ENCODE results near the gene NAA35.
"Not testable (repeated sequence)": the region's sequence is repeated elsewhere in the genome, so short reads cannot be mapped to it uniquely, and the experiment has no call there.

NAA35 gene

DNA sequence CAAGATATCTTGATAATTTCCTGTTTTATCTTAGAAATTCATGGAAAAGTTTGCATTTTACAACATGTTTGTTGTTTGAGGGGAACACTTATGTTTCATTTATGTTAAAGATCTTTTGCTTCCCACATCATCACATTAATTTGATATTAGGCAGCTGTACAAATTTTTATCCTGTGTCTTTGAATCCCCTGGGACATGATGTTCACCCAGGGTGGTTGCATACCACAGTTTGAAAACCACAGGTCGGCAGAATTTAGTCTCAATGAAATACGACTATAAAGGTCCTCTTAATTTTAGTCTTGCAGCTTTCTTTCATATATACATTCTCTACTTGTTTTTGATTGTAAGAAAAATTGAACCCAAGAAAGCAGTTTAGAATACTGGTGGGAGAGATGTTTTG, 3.7 kb downstream of the NAA35 start:
- peak; percentile 4 for DNase-seq

DNA sequence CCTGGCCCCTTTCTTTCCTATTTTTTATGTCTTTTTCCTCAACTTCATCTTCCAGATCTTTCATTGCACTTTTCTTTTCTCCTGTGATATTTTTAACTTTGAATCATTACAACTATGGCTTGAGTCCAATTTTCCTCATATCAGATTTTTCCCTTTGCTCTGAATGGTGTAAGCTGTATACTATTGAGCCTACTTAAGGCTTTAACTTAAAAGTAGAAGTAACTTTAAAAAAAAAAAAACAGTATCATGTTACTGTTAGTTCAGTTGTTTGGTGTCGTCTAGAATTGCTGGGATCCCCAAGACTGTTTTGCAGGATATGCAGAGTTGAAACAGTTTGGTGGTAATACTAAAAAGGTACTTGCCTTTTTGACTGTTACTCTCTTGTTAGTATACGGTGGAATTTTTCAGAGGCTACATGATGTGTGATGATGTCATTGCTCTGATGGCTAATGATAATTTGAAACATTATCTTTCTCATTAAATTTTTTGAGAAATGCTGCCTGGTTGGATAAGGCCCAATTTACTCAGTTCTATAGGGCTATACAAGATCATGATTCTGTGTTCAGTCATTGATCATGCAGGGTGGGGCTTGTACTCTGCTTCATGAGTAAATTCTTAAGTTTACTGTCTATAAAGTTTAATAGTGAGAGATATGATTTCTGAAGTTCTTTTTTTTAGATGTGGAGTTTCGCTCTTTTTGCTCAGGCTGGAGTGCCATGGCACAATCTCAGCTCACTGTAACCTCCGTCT, 8.8 kb downstream of the NAA35 start:
- no peak for DNase-seq

DNA sequence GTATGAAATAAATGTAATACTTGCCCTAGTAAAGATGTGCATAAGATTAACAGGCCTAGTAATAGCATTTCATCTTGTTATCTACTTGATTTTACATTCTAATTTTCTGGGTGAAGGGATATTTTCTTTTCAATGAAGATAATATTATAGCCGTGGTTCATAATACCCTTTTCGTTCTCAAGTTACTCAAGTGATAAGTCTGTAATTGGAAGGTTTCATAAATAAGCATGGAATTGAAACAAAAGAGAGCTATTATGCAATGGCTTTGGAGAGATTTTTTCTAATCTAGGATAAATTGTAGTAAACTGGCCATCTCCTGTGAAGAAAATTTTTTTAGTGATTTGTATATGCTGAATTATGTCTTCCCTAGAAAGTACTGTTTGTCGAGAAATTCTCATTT, 19.0 kb downstream of the NAA35 start:
- DNase-seq, result no peak

DNA sequence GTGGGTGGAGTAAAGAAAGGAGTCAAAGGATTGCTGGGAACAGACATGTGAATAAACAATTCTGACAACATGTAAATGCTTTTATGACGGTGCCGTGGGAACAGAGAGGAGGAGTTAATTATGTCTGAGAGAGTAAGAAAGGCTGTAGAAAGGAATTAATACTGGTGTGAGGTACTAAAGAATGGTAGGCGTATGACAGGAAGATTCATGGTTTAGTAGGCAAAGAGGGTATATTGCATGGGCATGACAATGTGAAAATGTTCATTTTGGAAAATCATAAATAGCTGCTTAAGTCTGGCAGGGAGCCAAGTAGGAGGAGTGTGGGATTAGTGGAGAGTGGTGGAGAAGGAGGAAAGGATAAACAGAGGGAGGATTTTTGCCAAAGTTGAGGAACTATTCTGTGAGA, 19.7 kb downstream of the NAA35 start:
- no peak for DNase-seq

DNA sequence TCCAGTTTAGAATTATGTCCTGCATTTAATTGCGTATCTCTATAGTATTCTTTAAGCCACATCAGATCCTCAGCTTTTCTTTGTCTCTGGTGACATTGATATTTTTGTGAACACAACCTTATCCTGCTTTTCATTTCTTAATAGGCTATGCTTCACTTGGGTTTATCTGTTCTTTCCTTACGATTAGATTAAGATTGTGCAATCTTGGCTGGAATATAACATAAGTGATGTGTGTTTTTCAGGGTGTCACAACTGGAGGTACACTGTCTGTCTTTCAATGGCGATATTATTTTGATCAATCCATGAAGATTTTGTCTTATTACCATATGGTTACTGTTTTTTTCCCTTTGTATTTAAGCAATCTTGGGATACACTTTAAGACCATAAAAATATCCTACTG, 23.6 kb downstream of the NAA35 start:
- DNase-seq, result no peak

DNA sequence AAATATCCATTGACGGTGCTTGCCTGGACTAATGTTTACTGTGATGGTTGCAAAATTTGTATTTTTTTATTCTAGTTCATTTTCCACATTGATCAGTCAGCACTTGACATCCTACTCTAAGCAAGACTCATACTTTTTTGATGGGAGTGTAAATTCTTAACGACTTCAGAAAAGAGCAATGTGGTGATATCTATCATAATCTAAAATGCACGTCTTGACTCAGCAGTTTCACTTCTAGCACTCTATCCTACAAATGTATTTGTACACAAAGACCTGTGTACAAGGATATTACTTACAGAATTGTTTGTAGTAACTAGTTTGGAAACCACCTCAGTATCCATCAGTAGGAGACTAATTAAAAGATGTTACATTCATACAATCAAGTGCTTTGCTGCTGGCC, 24.0 kb downstream of the NAA35 start:
- DNase-seq, result no peak

DNA sequence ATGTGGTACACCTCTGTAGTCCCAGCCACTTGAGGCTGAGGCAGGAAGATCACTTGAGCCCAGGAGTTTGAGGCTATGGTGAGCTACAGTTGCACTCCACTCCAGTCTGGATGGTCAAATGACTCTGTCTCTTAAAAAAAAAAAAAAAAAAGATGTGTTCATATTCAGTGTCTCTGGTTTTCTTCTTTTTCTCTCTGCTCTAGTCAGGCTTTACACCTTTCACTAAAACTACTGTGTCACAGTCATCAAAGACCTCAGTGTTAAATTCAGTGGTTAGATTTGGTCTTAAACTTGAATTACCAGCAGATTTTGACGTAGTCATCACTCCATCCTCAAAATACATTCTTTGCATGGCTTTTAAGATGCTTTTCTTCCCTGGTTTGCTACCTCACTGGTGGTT, 28.8 kb downstream of the NAA35 start:
- no peak for DNase-seq

DNA sequence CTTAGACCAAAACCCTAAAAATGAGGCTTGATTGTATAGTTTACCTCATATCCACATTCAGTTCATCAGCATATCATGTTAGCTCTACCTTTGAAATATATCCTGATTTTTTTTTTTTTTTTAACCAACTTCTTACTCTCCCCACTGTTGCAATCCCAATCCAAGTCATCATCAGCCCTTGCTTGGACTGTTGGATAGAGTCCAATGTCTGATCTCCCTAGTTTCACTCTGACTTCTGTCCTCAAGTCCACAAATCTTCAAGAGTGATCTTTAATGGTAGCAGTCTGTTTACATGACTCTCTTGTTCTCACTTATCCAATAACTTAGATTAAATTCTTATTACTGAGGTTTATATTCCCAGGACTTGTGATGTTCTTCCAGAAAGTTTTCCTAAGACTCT, 30.8 kb downstream of the NAA35 start:
- DNase-seq, result no peak

DNA sequence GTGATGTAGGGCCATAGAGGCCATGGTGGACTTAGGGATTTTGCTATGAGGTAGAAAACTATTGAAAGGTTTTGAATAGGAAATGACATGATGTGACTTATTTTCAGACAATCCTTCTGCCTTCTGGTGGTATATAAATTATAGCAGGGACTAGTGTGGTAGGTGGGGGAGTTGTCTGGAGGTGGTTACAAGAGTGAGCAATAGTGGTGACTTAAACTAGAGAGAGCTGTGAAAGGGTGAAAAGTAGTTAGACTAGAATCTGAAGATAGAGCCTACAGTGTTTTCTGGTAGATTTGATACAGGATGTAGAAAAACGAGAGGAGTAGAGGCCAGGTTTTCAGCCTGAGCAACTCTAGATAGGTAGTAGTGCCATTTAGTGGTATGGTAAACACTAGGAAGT, 32.3 kb downstream of the NAA35 start:
- no peak for DNase-seq

DNA sequence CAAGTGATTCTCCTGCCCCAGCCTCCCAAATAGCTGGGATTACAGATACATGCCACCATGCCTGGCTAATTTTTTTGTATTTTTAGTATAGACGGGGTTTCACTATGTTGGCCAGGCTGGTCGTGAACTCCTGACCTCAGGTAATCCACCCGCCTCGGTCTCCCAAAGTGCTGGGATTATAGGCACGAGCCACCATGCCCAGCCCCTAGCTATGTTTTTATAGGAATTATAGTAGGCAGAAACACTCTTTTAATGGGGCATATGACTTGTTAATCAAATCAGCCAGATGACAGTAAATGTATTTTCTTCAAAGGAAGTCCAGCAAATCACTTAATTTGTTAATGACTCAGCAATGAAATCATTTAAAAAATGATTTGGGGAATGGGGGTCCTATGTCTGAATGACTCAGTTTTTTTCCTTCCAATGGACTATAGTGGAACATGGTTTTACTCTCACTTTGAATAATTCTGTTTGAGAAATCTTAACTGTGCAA, 33.2 kb downstream of the NAA35 start:
- not testable (repeated sequence) for DNase-seq

DNA sequence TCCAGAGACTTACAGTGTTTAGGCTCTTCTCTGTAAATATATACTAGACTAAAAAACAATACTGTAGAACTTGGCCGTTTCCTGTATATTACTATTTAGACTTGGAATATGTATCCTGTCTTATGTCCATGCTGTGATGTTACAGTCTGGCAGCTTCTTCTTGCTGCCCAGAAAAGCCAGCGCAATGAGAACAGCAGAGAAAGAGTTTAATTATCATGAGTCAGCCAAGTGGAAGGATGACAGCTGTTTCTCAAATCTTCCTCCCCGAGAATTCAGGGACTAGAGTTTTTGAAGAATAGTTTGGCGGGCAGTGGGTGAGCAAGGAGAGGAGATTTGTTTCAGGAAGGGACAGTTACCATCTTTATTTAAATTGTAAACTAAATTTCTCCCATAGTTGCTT, 37.5 kb downstream of the NAA35 start:
- DNase-seq, result no peak

DNA sequence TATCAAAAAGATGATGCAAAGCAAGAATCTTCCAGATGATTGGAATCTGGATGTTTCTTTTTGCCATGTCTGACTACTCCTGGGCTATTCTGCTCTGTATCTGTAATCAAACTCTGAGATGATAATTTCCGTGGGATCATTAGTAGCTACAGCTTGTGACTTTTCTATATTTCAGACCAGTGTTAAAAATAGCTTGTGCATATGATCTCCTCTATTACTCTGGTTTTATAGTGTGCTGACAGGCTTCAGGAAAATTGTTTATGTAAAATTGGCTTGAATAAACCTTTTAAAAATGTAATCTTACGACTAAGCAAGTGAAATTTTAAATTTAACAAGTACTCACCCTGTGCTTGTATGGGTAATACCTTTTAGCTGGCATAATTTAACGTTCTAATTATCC, 40.4 kb downstream of the NAA35 start:
- no peak for DNase-seq

DNA sequence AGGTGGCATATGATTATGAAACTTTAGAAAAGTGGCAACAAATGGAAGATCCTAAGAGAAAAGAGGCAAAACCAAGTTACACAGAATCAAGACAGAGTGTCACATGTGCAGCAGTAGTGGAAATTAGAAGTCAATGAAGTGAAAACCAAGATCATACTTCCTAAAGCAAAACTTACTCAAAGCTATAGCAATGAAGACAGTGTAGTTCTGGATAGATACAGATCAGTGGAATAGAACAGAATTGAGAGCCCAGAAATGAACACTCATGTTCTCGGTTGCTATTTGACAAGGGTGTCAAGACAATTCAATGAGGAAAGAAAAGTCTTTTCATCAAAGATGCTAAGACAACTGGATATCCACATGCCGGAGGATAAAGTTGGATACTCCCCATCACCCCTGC, 43.5 kb downstream of the NAA35 start:
- no peak for DNase-seq

DNA sequence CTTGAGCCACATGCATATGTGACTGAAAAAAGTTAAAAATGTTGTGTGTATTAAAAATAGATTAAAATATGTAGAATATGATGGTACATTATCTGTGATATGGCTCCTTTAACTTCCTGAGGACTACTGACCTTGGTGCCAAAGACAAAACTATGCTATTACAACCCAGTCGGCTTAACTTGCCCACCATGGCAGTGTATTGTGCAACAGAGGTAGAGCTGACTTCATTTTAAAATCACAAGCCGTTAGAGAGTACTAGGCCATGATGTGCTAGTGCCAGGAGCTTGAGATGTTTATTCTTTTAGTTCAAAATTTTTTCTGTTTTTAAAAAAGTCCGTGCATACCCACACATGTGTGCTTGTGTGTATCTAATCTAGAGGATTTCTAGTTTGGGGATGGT, 46.3 kb downstream of the NAA35 start:
- DNase-seq, result no peak

DNA sequence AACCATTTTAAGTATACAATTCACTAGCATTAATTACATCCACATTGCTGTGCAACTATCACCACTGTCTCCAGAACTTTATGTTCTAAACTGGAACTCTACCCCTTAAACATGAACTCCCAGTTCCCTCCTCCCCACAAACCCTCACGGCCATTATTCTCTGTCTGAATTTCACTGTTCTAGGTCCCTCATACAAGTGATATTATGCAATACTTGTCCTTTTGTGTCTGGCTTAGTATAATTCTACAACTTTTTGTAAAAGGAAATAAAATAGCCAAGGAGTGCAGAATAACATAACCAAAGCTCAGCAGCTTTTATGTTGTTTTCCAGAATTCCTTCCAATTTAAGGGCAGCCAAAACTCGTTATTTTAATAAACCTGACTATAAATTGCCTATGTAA, 53.2 kb downstream of the NAA35 start:
- no peak for DNase-seq

DNA sequence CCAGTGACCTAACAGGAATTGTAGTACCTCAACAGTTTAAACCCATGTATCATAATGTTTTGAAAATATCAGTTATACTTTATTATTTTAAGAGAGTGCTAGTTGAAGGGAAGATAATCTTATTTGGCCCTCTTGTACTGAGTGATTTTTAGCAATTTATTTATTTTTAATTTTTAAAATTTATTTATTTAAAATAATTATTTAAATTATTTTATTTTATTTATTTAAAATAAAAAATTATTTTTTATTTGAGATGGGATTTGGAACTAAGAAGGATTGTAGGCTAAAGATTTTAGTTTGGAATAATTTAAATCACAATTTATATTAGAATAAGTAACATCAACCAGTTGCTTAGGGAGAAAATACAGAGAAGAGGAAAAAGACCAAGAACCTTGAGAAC, 54.2 kb downstream of the NAA35 start:
- no peak for DNase-seq

DNA sequence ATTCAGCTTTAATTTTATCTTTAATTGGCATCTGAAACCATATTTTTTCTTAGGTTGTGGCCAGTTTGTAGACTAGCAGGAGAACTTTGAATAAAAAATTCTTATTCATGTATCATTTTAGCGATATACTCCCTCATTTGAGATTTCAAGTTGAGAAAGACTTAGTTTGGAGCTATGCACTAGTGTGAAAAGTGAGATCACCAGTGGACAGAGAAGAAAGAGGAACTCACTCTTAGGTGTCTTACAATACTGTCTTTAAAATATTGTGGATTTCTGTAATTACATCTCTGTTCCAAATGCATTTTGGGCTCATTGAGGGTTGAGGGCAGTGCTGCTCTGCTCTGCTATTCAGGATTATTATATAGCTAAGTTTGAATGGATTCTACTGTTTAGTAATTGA, 54.7 kb downstream of the NAA35 start:
- DNase-seq, result no peak

DNA sequence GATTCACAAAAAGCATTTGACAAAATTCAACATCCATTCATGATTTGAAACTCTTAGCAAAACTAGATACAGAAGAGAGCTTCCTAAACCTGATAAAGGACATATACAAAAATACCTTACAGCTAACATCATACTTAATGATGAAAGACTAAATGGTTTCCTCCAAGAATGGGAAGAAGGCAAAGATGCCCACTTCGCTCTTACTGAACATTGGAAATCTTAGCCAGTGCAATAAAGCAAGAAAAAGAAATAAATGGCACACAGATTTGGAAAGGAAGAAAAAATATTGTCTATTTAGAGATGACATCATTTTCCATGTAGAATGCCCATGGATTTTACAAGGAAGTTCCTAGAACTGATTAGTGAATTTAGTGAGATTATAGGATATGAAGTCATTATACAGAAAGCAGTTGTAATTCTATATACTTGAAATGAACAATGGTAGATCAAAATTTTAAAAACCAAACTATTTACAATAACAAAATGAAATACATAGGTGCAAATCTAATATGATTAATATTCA, 64.4 kb downstream of the NAA35 start:
- DNase-seq, result no peak

DNA sequence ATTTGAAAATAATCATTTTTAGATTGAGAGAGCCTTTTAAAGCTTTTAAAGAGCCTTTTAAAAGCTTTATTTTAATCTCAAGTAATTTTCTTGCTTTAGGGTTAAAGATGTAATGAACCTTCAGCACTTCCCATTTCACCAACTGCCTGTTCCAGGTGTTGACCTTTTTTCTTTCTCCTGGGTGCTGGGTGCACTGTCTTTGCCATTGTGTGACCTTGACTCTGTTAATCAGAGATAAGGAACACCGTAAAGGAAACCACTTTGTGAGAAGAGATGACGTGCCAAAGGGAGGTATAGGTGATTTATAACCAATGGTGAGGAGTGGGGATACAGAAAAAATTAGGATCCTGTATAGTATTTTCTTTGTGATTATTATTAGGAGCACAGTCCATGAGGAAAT, 68.2 kb downstream of the NAA35 start:
- DNase-seq, result no peak

DNA sequence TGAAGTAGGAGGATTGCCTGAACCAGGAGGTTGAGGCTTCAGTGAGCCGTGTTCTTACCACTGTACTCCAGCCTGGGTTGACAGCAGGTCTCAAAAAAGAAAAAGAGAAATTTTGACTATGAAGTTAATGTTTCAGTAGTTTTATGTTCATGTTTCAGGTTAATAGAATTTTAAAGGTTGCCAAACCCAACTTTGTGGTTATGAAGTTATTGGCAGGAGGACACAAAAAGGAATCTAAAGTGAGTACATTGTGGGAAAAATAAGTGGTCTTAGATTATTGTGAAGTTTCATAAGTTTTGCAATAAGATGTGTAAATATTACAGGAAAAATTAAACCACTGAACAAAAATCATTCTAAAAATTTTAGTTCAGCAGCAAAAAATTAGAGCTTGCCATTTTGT, 79.8 kb downstream of the NAA35 start:
- peak; percentile 11 for DNase-seq

DNA sequence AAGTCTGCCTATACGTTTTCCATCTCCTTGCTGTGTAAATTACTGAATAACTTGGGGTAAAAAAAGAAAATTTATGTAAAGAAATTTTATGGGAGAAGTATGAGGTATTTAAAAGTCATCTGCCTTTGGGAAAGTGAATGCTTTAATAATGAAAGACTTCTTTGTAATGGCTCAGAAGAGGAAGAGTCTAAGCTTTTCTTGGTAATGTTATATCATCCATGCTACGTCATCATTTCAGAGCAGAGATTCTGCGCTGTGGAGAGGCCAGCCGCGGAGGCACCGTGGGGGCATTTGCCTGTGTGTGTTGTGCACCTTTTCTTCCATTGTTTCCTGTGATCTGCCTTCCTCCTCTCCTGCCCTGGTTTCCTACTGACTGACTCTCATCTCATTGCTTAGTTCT, 80.2 kb downstream of the NAA35 start:
- no peak for DNase-seq

DNA sequence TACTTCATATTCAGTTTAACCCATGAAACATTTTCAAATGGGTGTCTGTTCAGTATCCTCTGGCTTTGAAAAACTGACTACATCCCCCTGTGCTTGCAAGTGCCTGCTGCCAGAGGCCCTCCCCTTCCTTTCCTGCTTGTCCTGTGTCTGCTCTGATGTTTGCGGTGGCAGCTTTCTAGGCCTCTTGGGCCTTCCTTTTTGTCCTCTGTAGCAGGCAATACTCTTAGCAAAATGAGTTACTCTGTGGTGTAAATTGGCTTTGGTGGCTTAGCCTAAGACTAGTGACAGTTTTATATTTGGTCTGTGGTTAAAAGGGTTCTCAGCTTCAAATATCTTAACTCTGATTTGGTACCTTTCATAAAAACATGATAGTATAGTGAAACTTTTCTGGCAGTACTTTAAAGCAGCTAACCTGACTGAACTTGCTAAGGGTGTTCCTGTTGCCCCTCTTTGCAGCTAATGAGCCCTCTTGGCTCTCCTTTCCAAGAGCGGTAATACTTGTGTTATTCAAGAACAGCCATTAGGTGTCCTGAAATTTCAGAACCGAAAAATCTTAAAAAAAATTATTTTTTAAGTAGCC, 81.8 kb downstream of the NAA35 start:
- no peak for DNase-seq

DNA sequence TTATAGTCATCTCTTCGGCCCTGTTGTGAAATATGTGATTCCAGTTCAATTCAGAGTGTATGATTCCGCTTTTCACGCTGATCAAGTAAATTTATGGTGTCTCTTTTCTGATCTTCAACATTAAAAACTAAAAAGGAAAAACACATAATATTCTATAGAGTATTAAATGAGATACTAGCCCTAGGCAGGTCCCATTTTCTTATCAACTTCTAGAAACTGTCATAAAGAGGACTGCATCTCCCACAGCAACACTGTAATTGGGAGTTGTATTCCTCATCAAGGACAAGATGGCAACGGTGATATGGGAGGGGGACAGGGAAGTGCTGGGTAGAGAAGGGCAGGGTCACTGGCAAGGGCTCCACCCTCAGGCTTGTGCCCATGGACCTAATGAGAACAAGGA, 86.8 kb downstream of the NAA35 start:
- no peak for DNase-seq
